SK-N-SH (cell line): ENCODE data around the gene ANO9. TPM values are rescaled to one million over a fixed set of nuclear protein-coding genes. Genes with fewer than 3 reads are reported as not detected.

Experiments
- CTCF ChIA-PET: fragments of 300-600, 350-600 bp; formaldehyde crosslinking; extraction: SDS; loops from one replicate; lab custom pipeline; 2021; lab: Yijun Ruan, JAX
- POLR2A ChIA-PET: fragments of 350-600 bp; sonication (Branson Sonifier 250); formaldehyde crosslinking; extraction: SDS; loops from one replicate; lab custom pipeline; 2020; ENCODE audit warnings: antibody characterized with exemption, inconsistent platforms; lab: Yijun Ruan, JAX
- DNase-seq: peaks from one replicate; pipeline ENCODE4 v3.0.0; 2012
- H2AFZ ChIP-seq: fragments of 200-600 bp; sonication (generic); 2 replicates; pipeline ENCODE4 v1.8.1; 2016; ENCODE audit warnings: antibody characterized with exemption, mild to moderate bottlenecking, low read depth
- H3F3A ChIP-seq: fragments of 200-600 bp; sonication (generic); replicated peaks from 2 replicates; pipeline ENCODE3; 2016; ENCODE audit warnings: antibody characterized with exemption, mild to moderate bottlenecking; ENCODE audit not compliant: insufficient read depth
- H3K27ac ChIP-seq, 2 experiments: fragments of 200-500 bp in 1 of 2; fragments of 200-600 bp in 1 of 2; sonication (Bioruptor generic) in 1 of 2; sonication (generic), shearing (Covaris generic) in 1 of 2; 2 replicates each; pipeline versions ENCODE4 v1.5.1 to v1.6.1; 2014 to 2016; ENCODE audit warnings: low read depth in 2 of 2, inconsistent platforms in 1 of 2, low read length in 1 of 2, mild to moderate bottlenecking in 1 of 2, mixed read lengths in 1 of 2
- H3K27me3 ChIP-seq: fragments of 200-600 bp; sonication (generic), shearing (Covaris generic); 2 replicates; pipeline ENCODE4 v1.6.1; 2016; ENCODE audit warnings: mixed run types; ENCODE audit not compliant: insufficient read depth
- H3K36me3 ChIP-seq, 2 experiments: fragments of 200-500 bp in 1 of 2; fragments of 200-600 bp in 1 of 2; sonication (Bioruptor generic) in 1 of 2; sonication (generic) in 1 of 2; replicated peaks in 1 of 2; 2 replicates each; pipeline versions ENCODE3 to v1.5.1; 2014 to 2016; ENCODE audit warnings: low read length in 1 of 2, mild to moderate bottlenecking in 1 of 2; ENCODE audit not compliant: insufficient read depth in 2 of 2, control insufficient read depth in 1 of 2
- H3K4me1 ChIP-seq, 2 experiments: fragments of 200-500 bp in 1 of 2; fragments of 200-600 bp in 1 of 2; sonication (Bioruptor generic) in 1 of 2; sonication (generic), shearing (Covaris generic) in 1 of 2; 2 replicates each; pipeline versions ENCODE4 v1.5.1 to v1.6.1; 2014 to 2016; ENCODE audit warnings: low read depth in 1 of 2, low read length in 1 of 2, mixed run types in 1 of 2; ENCODE audit not compliant: insufficient read depth in 2 of 2, control insufficient read depth in 1 of 2
- H3K4me2 ChIP-seq: fragments of 200-600 bp; sonication (generic), shearing (Covaris generic); 2 replicates; pipeline ENCODE4 v1.6.1; 2017; ENCODE audit warnings: mixed run types
- H3K4me3 ChIP-seq, 2 experiments: fragments of 200-500 bp in 1 of 2; fragments of 200-600 bp in 1 of 2; sonication (Bioruptor generic) in 1 of 2; sonication (generic), shearing (Covaris generic) in 1 of 2; 2 replicates each; pipeline versions ENCODE4 v1.5.1 to v1.8.1; 2014 to 2016; ENCODE audit warnings: low read depth in 2 of 2, inconsistent platforms in 1 of 2, low read length in 1 of 2, mild to moderate bottlenecking in 1 of 2, mixed read lengths in 1 of 2, moderate library complexity in 1 of 2
- H3K79me2 ChIP-seq: fragments of 200-600 bp; sonication (generic); 2 replicates; pipeline ENCODE4 v1.8.1; 2017; ENCODE audit warnings: mild to moderate bottlenecking; ENCODE audit not compliant: insufficient read depth
- H3K9ac ChIP-seq: fragments of 200-600 bp; sonication (generic); 2 replicates; pipeline ENCODE4 v1.6.1; 2017; ENCODE audit warnings: mixed run types
- H3K9me2 ChIP-seq: fragments of 200-600 bp; sonication (generic); 2 replicates; pipeline ENCODE4 v1.6.1; 2017; ENCODE audit warnings: mixed run types
- H3K9me3 ChIP-seq: fragments of 200-600 bp; sonication (generic); 2 replicates; pipeline ENCODE4 v1.6.1; 2017; ENCODE audit warnings: mixed run types, mild to moderate bottlenecking, moderate library complexity
- H4K20me1 ChIP-seq: fragments of 200-600 bp; sonication (generic); 2 replicates; pipeline ENCODE4 v1.6.1; 2017; ENCODE audit warnings: mild to moderate bottlenecking, mixed run types; ENCODE audit not compliant: insufficient read depth
- CHD2 ChIP-seq: fragments of 150-350 bp; IDR thresholded peaks from 2 replicates; pipeline ENCODE4 v1.6.1; 2018; ENCODE audit warnings: low read length; ENCODE audit not compliant: partially characterized antibody
- CTCF ChIP-seq: fragments of 200-600 bp; sonication (generic); IDR thresholded peaks from 2 replicates; pipeline ENCODE4 v1.6.1; 2017; ENCODE audit warnings: antibody characterized with exemption, mild to moderate bottlenecking, moderate library complexity
- ELF1 ChIP-seq: IDR thresholded peaks from 2 replicates; pipeline ENCODE4 v1.4.0; 2012
- EP300 ChIP-seq, 2 experiments: IDR thresholded peaks; 2 replicates each; pipeline versions ENCODE4 v1.4.0 to v1.6.1; 2012; ENCODE audit warnings: borderline replicate concordance in 1 of 2, low read depth in 1 of 2, low read length in 1 of 2
- EZH2phosphoT487 ChIP-seq: fragments of 200-600 bp; sonication (generic); IDR thresholded peaks from 2 replicates; pipeline ENCODE4 v1.6.1; 2017; ENCODE audit warnings: low read depth, mixed run types, mild to moderate bottlenecking, antibody characterized with exemption, moderate library complexity, borderline replicate concordance
- FOSL2 ChIP-seq: IDR thresholded peaks from 2 replicates; pipeline ENCODE4 v1.4.0; 2012; ENCODE audit warnings: low read depth, mild to moderate bottlenecking, moderate library complexity, borderline replicate concordance
- FOXJ3 ChIP-seq: sonication (generic); formaldehyde crosslinking; IDR thresholded peaks from 2 replicates; pipeline ENCODE4 v1.5.1; 2020; ENCODE audit warnings: mild to moderate bottlenecking, missing genetic modification reagents
- FOXM1 ChIP-seq: IDR thresholded peaks from 2 replicates; pipeline ENCODE4 v1.4.0; 2012; ENCODE audit warnings: low read depth, mild to moderate bottlenecking
- GABPA ChIP-seq: IDR thresholded peaks from 2 replicates; pipeline ENCODE4 v1.4.0; 2012; ENCODE audit warnings: low read depth, mild to moderate bottlenecking
- GATA2 ChIP-seq: sonication (generic); formaldehyde crosslinking; IDR thresholded peaks from 2 replicates; pipeline ENCODE4 v1.5.0; 2020; ENCODE audit warnings: mild to moderate bottlenecking, missing genetic modification reagents
- JUND ChIP-seq: IDR thresholded peaks from 2 replicates; pipeline ENCODE4 v1.4.0; 2012
- MAX ChIP-seq: IDR thresholded peaks from 2 replicates; pipeline ENCODE4 v1.4.0; 2012; ENCODE audit warnings: low read depth
- MEF2A ChIP-seq: IDR thresholded peaks from 2 replicates; pipeline ENCODE4 v1.4.0; 2012; ENCODE audit warnings: low read depth, borderline replicate concordance
- MXI1 ChIP-seq: IDR thresholded peaks from 2 replicates; pipeline ENCODE4 v1.6.1; 2012; ENCODE audit warnings: mild to moderate bottlenecking, low read depth, low read length, improper control_type of control experiment
- NRF1 ChIP-seq: IDR thresholded peaks from 2 replicates; pipeline ENCODE4 v1.6.1; 2012; ENCODE audit warnings: low read depth, mild to moderate bottlenecking, low read length
- POLR2AphosphoS5 ChIP-seq: IDR thresholded peaks from 2 replicates; pipeline ENCODE4 v1.6.1; 2012; ENCODE audit warnings: low read depth, low read length
- RAD21 ChIP-seq: IDR thresholded peaks from 2 replicates; pipeline ENCODE4 v1.6.1; 2012; ENCODE audit warnings: mild to moderate bottlenecking, low read length
- RCOR1 ChIP-seq: fragments of 150-350 bp; IDR thresholded peaks from 2 replicates; pipeline ENCODE4 v1.6.1; 2017; ENCODE audit warnings: antibody characterized with exemption, low read length
- RXRA ChIP-seq: IDR thresholded peaks from 2 replicates; pipeline ENCODE4 v1.4.0; 2012; ENCODE audit warnings: low read depth, mild to moderate bottlenecking, borderline replicate concordance
- SIN3A ChIP-seq: IDR thresholded peaks from 2 replicates; pipeline ENCODE4 v1.6.1; 2012; ENCODE audit warnings: low read depth, mild to moderate bottlenecking, low read length, moderate library complexity, borderline replicate concordance
- SMC3 ChIP-seq: IDR thresholded peaks from 2 replicates; pipeline ENCODE4 v1.6.1; 2012; ENCODE audit warnings: low read depth, low read length, improper control_type of control experiment
- TAF1 ChIP-seq: IDR thresholded peaks from 2 replicates; pipeline ENCODE4 v1.6.1; 2012; ENCODE audit warnings: low read depth, mild to moderate bottlenecking, low read length, moderate library complexity, borderline replicate concordance
- TCF12 ChIP-seq: IDR thresholded peaks from 2 replicates; pipeline ENCODE4 v1.4.0; 2012
- TEAD4 ChIP-seq: IDR thresholded peaks from 2 replicates; pipeline ENCODE4 v1.4.0; 2012; ENCODE audit warnings: mild to moderate bottlenecking, borderline replicate concordance; ENCODE audit not compliant: insufficient read depth
- YY1 ChIP-seq: IDR thresholded peaks from 2 replicates; pipeline ENCODE4 v1.4.0; 2012; ENCODE audit warnings: low read depth, mild to moderate bottlenecking
- ZBTB33 ChIP-seq: IDR thresholded peaks from 2 replicates; pipeline ENCODE4 v1.4.0; 2012; ENCODE audit warnings: low read depth, borderline replicate concordance
- WGBS: methylation state at CpG from one replicate; pipeline ENCODE4 v1.1.6; 2017; ENCODE audit warnings: low lambda C conversion rate; 5-methylcytosine and 5-hydroxymethylcytosine counted together
- polyA plus RNA-seq, 3 experiments: library from polyadenylated mRNA; depleted of rRNA; stranded (reverse); fragments of >200 nt; gene quantifications; 2 replicates each; pipeline ENCODE4 v1.2.3, GENCODE V29; 2012
- TF ChIP-seq, protein P1 (sequence below): fragments of 150-350 bp; IDR thresholded peaks from 2 replicates; pipeline ENCODE4 v1.6.1; 2016; ENCODE audit warnings: mild to moderate bottlenecking, low read depth, low read length

ANO9 gene
- polyA plus RNA-seq, 1 of the 3 experiments (the other 2 are of a cell fraction), result 0.12 TPM

DNA sequence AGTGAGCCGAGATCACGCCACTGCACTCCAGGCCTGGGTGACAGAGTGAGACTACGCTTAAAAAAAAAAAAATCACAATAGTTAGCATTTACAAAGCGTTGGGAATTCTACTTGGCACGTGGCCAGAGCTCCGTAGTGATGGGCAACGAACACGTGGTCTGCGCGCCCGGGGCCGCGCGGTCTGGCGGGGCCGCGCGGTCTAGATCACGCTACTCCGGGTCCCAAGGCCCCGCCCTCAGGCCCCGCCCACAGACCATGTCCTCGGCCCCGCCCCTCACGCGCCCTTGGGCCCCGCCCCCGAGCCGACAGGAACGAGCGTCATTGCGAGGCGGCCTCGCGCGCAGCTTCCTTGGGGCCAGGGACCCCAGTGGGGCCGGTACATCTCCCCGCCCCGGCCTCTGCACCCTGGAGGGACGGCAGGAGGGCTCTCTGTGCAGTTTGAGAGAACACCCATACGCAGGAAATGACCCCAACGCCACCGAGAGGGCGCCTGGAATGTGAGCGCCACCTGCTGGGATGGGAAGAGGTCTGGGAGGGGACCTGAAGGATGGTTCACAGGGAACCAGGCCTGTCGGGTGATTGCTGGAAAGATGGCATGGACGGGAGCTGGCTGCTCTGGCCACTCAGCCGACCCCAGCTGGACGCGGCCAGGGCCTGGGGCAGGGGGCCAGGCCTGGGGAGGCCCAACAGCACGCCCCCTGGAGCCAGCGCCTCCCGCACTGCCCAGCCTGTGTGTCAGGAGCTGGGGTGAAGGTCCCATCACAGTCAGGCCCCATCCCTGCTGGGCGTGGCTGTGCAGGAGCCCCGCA, 6.3 kb upstream of the ANO9 start:
- no peaks in the 10 kb centered on the region for H3K27me3 ChIP-seq
- H3K9ac ChIP-seq, result peak overlapping the region; percentile 66
- no peaks in the 10 kb centered on the region for H3K9me3 ChIP-seq
- peaks cover 40% of the 10 kb centered on the region for H3K79me2 ChIP-seq
- peaks cover 6 to 24% of the 10 kb centered on the region in 2 experiments; a peak in 2 of 4 replicates for H3K4me1 ChIP-seq
- peak overlapping the region; percentile 81; the same call in 1 of the 2 replicates for H2AFZ ChIP-seq
- no peaks in the 10 kb centered on the region for H3K9me2 ChIP-seq
- H3F3A ChIP-seq, result peaks cover 10% of the 10 kb centered on the region
- H3K27ac ChIP-seq, result peak overlapping the region; percentile 81 to 89
- 12% methylated on average over 13 of the region's 55 CpGs for WGBS
- H4K20me1 ChIP-seq, result peaks cover 11% of the 10 kb centered on the region
- CTCF ChIA-PET, result interaction anchor here (0.5 to 6.5 kb wide), 43 partner anchors 10 to 1117 kb away, joined by 3 to 77 read pairs (median 4); partner anchors contain the start of genes BET1L, RIC8A, RNH1 and SIGIRR
- peak overlapping the region; percentile 99 for H3K4me2 ChIP-seq
- peak; percentile 98 for DNase-seq
- POLR2A ChIA-PET, result interaction anchor here (0.6 to 1.4 kb wide), 6 partner anchors 9 to 241 kb away, joined by 3 to 5 read pairs (median 3); partner anchors contain the start of genes BET1L and RIC8A
- peak overlapping the region; percentile 63 to 77 for H3K4me3 ChIP-seq
- H3K36me3 ChIP-seq, result peaks cover 0 to 4% of the 10 kb centered on the region in 2 experiments
- no peak for TF ChIP-seq RXRA
- peak; percentile 93 for TF ChIP-seq CTCF
- TF ChIP-seq NRF1, result no peak; the same call in none of the 2 replicates
- peak; percentile 74 for TF ChIP-seq GATA2
- TF ChIP-seq EP300 (IDR thresholded peaks at IDR 0.05; ENCODE audit: borderline replicate concordance in 1 of 2, low read depth in 1 of 2, low read length in 1 of 2), result no peak
- TF ChIP-seq RCOR1, result no peak
- no peak for TF ChIP-seq TEAD4
- TF ChIP-seq, protein P1, sequence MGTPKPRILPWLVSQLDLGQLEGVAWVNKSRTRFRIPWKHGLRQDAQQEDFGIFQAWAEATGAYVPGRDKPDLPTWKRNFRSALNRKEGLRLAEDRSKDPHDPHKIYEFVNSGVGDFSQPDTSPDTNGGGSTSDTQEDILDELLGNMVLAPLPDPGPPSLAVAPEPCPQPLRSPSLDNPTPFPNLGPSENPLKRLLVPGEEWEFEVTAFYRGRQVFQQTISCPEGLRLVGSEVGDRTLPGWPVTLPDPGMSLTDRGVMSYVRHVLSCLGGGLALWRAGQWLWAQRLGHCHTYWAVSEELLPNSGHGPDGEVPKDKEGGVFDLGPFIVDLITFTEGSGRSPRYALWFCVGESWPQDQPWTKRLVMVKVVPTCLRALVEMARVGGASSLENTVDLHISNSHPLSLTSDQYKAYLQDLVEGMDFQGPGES, result no peak
- no peak for TF ChIP-seq FOSL2
- no peak for TF ChIP-seq FOXJ3 (CRISPR knock-in tag)
- TF ChIP-seq GABPA, result peak; percentile 21; the same call in 1 of the 2 replicates
- peak; percentile 57; the same call in 1 of the 2 replicates for TF ChIP-seq SIN3A
- TF ChIP-seq FOXM1, result no peak
- peak; percentile 34; the same call in 1 of the 2 replicates for TF ChIP-seq TAF1
- no peak for TF ChIP-seq EZH2phosphoT487
- TF ChIP-seq TCF12, result no peak; the same call in 1 of the 2 replicates
- TF ChIP-seq POLR2AphosphoS5, result peak; percentile 83
- no peak for TF ChIP-seq CHD2
- TF ChIP-seq YY1, result peak; percentile 53; the same call in 1 of the 2 replicates
- no peak for TF ChIP-seq JUND
- TF ChIP-seq ZBTB33, result no peak
- TF ChIP-seq SMC3, result peak; percentile 64
- peak; percentile 78 for TF ChIP-seq RAD21
- TF ChIP-seq MEF2A, result no peak
- TF ChIP-seq ELF1, result no peak
- peak; percentile 91 for TF ChIP-seq MXI1
- peak; percentile 72; the same call in 1 of the 2 replicates for TF ChIP-seq MAX
